HG03469 (cell line): ENCODE results near the gene CALCOCO2.
A peak's percentile ranks its signal among the peaks of the same experiment; 100 is the strongest.
"Not testable (repeated sequence)": the region's sequence is repeated elsewhere in the genome, so short reads cannot be mapped to it uniquely, and the experiment has no call there.

ENCODE experiments used
- ATAC-seq: cut with Tn5 transposase; IDR thresholded peaks from one replicate; pipeline ENCODE4 v1.9.1; 2021; ENCODE audit warnings: mild to moderate bottlenecking, moderate library complexity, moderate number of reproducible peaks; ENCODE audit not compliant: unreplicated experiment

Gene CALCOCO2

GRCh38 chr17:48871551-48872351 is 40.9 kb downstream of the CALCOCO2 start:
- ATAC-seq, result no peak

GRCh38 chr17:48872409-48872808 is 41.6 kb downstream of the CALCOCO2 start:
- not testable (repeated sequence) for ATAC-seq

- no peak for ATAC-seq
These were observed 42.4 kb downstream of the CALCOCO2 start for GRCh38 chr17:48873209-48873608.

- ATAC-seq, result no peak
These were observed 43.0 kb downstream of the CALCOCO2 start for GRCh38 chr17:48873696-48874443.

GRCh38 chr17:48878920-48879898 is 48.4 kb downstream of the CALCOCO2 start:
- no peak for ATAC-seq

GRCh38 chr17:48882272-48882671 is 51.4 kb downstream of the CALCOCO2 start:
- ATAC-seq, result no peak

- ATAC-seq, result no peak
These were observed 52.3 kb downstream of the CALCOCO2 start for GRCh38 chr17:48883171-48883570.

GRCh38 chr17:48890086-48890485 is 59.3 kb downstream of the CALCOCO2 start:
- ATAC-seq, result no peak

GRCh38 chr17:48892940-48893645 is 62.3 kb downstream of the CALCOCO2 start:
- ATAC-seq, result no peak

GRCh38 chr17:48893646-48894508 is 63.0 kb downstream of the CALCOCO2 start:
- no peak for ATAC-seq

- no peak for ATAC-seq
These were observed 64.1 kb downstream of the CALCOCO2 start for GRCh38 chr17:48894886-48895285.

- ATAC-seq, result no peak
These were observed 70.4 kb downstream of the CALCOCO2 start for GRCh38 chr17:48901241-48901640.

GRCh38 chr17:48903401-48903800 is 72.6 kb downstream of the CALCOCO2 start:
- ATAC-seq, result no peak

- ATAC-seq, result no peak
These were observed 73.6 kb downstream of the CALCOCO2 start for GRCh38 chr17:48904428-48904827.

GRCh38 chr17:48905987-48906515 is 75.2 kb downstream of the CALCOCO2 start:
- ATAC-seq, result no peak

- no peak for ATAC-seq
These were observed 76.8 kb downstream of the CALCOCO2 start for GRCh38 chr17:48907713-48908046.

- peak; percentile 55 for ATAC-seq
These were observed 77.4 kb downstream of the CALCOCO2 start, which contains the start of gene UBE2Z for GRCh38 chr17:48908047-48908843. Gene UBE2Z (plus strand): TSS chr17:48908407. CDS start chr17:48908504, 97 bp downstream.

GRCh38 chr17:48908853-48909394 is 78.1 kb downstream of the CALCOCO2 start:
- no peak for ATAC-seq
